ENCODE results near the gene CWH43.
"Not testable (repeated sequence)": the region's sequence is repeated elsewhere in the genome, so short reads cannot be mapped to it uniquely, and the experiment has no call there.

Gene CWH43

GRCh38 chr4:48985976-48986653, at the start of gene CWH43:
Gene CWH43, plus strand, starts transcription at chr4:48986275. Its CDS starts 155 bp downstream, at chr4:48986430.
- Mint-ChIP-seq H3K4me3 (no peak within 1 kb of the TSS), H3K27me3 (peaks cover 49% of the 10 kb centered on the region), H3K27ac (no peak within 1 kb of the TSS), H3K9me3 (no peaks in the 10 kb centered on the region), H3K36me3 (no peaks in the 10 kb centered on the region), H3K4me1 (no peaks in the 10 kb centered on the region)
- CTCF ChIA-PET, result interaction anchor here (0.7 kb wide), 1 partner anchor 671 kb away, joined by 3 read pairs; no protein-coding TSS in a partner anchor
- DNase-seq, result no peak

GRCh38 chr4:48937033-48937432, 49.0 kb upstream of the CWH43 start:
- CTCF ChIA-PET, result interaction anchor here (0.9 kb wide), 1 partner anchor 7 kb away, joined by 3 read pairs; no protein-coding TSS in a partner anchor
- H3K9me3 Mint-ChIP-seq, result peaks cover 2% of the 10 kb centered on the region
- H3K27me3 Mint-ChIP-seq, result peaks cover 6% of the 10 kb centered on the region
- H3K27ac Mint-ChIP-seq, result no peak overlapping the region
- no peaks in the 10 kb centered on the region for H3K36me3 Mint-ChIP-seq
- no peaks in the 10 kb centered on the region for H3K4me1 Mint-ChIP-seq
- no peak for DNase-seq
- H3K4me3 Mint-ChIP-seq, result no peak overlapping the region

GRCh38 chr4:48938831-48939230, 47.2 kb upstream of the CWH43 start:
- Mint-ChIP-seq H3K4me3 (no peak overlapping the region), H3K27me3 (peaks cover 14% of the 10 kb centered on the region), H3K27ac (no peak overlapping the region), H3K36me3 (no peaks in the 10 kb centered on the region), H3K9me3 (peaks cover 2% of the 10 kb centered on the region), H3K4me1 (no peaks in the 10 kb centered on the region)
- CTCF ChIA-PET, result no interaction called here
- no peak for DNase-seq

- CTCF ChIA-PET, result no interaction called here
- Mint-ChIP-seq H3K4me3 (no peak overlapping the region), H3K27me3 (peaks cover 14% of the 10 kb centered on the region), H3K4me1 (peaks cover 8% of the 10 kb centered on the region), H3K27ac (no peak overlapping the region), H3K36me3 (no peaks in the 10 kb centered on the region), H3K9me3 (peaks cover 2% of the 10 kb centered on the region)
- no peak for DNase-seq
Observed at GRCh38 chr4:48939785-48940184, 46.3 kb upstream of the CWH43 start.

- no peaks in the 10 kb centered on the region for H3K36me3 Mint-ChIP-seq
- DNase-seq, result no peak
- no peak overlapping the region for H3K27ac Mint-ChIP-seq
- H3K4me3 Mint-ChIP-seq, result no peak overlapping the region
- CTCF ChIA-PET, result interaction anchor here (0.8 to 2.3 kb wide), 4 partner anchors 12 to 365 kb away, joined by 3 to 6 read pairs (median 4); no protein-coding TSS in a partner anchor
- no peaks in the 10 kb centered on the region for H3K9me3 Mint-ChIP-seq
- H3K4me1 Mint-ChIP-seq, result peaks cover 12% of the 10 kb centered on the region
- peaks cover 14% of the 10 kb centered on the region for H3K27me3 Mint-ChIP-seq
Observed at GRCh38 chr4:48943387-48943786, 42.7 kb upstream of the CWH43 start.

GRCh38 chr4:48944252-48944651, 41.8 kb upstream of the CWH43 start:
- Mint-ChIP-seq H3K4me1 (peaks cover 12% of the 10 kb centered on the region), H3K27ac (peak overlapping the region; percentile 33), H3K27me3 (peaks cover 14% of the 10 kb centered on the region), H3K36me3 (no peaks in the 10 kb centered on the region), H3K9me3 (no peaks in the 10 kb centered on the region), H3K4me3 (no peak overlapping the region)
- CTCF ChIA-PET, result interaction anchor here (0.8 to 2.3 kb wide), 11 partner anchors 8 to 366 kb away, joined by 3 to 7 read pairs (median 4); partner anchors contain the start of gene FRYL
- DNase-seq, result no peak

GRCh38 chr4:48944756-48945241, 41.3 kb upstream of the CWH43 start:
- peaks cover 12% of the 10 kb centered on the region for H3K4me1 Mint-ChIP-seq
- H3K4me3 Mint-ChIP-seq, result no peak overlapping the region
- peak; percentile 68 for DNase-seq

GRCh38 chr4:48945981-48946380, 40.1 kb upstream of the CWH43 start:
- no peak for DNase-seq
- Mint-ChIP-seq H3K36me3 (no peaks in the 10 kb centered on the region), H3K27ac (no peak overlapping the region), H3K9me3 (no peaks in the 10 kb centered on the region), H3K4me3 (no peak overlapping the region), H3K4me1 (peaks cover 12% of the 10 kb centered on the region), H3K27me3 (peaks cover 14% of the 10 kb centered on the region)
- CTCF ChIA-PET, result interaction anchor here (2.0 kb wide), 1 partner anchor 12 kb away, joined by 4 read pairs; no protein-coding TSS in a partner anchor

More at GRCh38 chr4:48944756-48945241, 41.3 kb upstream of the CWH43 start:
- Mint-ChIP-seq H3K36me3 (no peaks in the 10 kb centered on the region), H3K27ac (no peak overlapping the region), H3K9me3 (no peaks in the 10 kb centered on the region), H3K27me3 (peaks cover 14% of the 10 kb centered on the region)
- CTCF ChIA-PET, result interaction anchor here (0.6 to 2.3 kb wide), 18 partner anchors 8 to 546 kb away, joined by 3 to 7 read pairs (median 4); partner anchors contain the start of genes FRYL and OCIAD2

- no peak for DNase-seq
- Mint-ChIP-seq H3K27me3 (peaks cover 5% of the 10 kb centered on the region), H3K36me3 (no peaks in the 10 kb centered on the region), H3K4me3 (no peak overlapping the region), H3K9me3 (no peaks in the 10 kb centered on the region), H3K4me1 (peaks cover 12% of the 10 kb centered on the region), H3K27ac (no peak overlapping the region)
- CTCF ChIA-PET, result interaction anchor here (2.0 kb wide), 1 partner anchor 11 kb away, joined by 4 read pairs; no protein-coding TSS in a partner anchor
Observed at GRCh38 chr4:48947731-48948130, 38.3 kb upstream of the CWH43 start.

- no peaks in the 10 kb centered on the region for H3K36me3 Mint-ChIP-seq
- CTCF ChIA-PET, result no interaction called here
- H3K27ac Mint-ChIP-seq, result no peak overlapping the region
- H3K9me3 Mint-ChIP-seq, result no peaks in the 10 kb centered on the region
- peaks cover 10% of the 10 kb centered on the region for H3K4me1 Mint-ChIP-seq
- no peak overlapping the region for H3K4me3 Mint-ChIP-seq
- no peaks in the 10 kb centered on the region for H3K27me3 Mint-ChIP-seq
- no peak for DNase-seq
Observed at GRCh38 chr4:48949086-48949485, 37.0 kb upstream of the CWH43 start.

GRCh38 chr4:48949518-48950219, 36.4 kb upstream of the CWH43 start:
- no peak overlapping the region for H3K4me3 Mint-ChIP-seq
- H3K36me3 Mint-ChIP-seq, result no peaks in the 10 kb centered on the region
- H3K27ac Mint-ChIP-seq, result no peak overlapping the region
- H3K4me1 Mint-ChIP-seq, result peaks cover 4% of the 10 kb centered on the region
- CTCF ChIA-PET, result no interaction called here
- H3K9me3 Mint-ChIP-seq, result no peaks in the 10 kb centered on the region
- no peaks in the 10 kb centered on the region for H3K27me3 Mint-ChIP-seq
- no peak for DNase-seq

- Mint-ChIP-seq H3K4me3 (no peak overlapping the region), H3K36me3 (no peaks in the 10 kb centered on the region), H3K9me3 (no peaks in the 10 kb centered on the region), H3K4me1 (no peaks in the 10 kb centered on the region), H3K27me3 (peaks cover 2% of the 10 kb centered on the region), H3K27ac (no peak overlapping the region)
- CTCF ChIA-PET, result interaction anchor here (0.5 kb wide), 1 partner anchor 376 kb away, joined by 3 read pairs; no protein-coding TSS in a partner anchor
- DNase-seq, result no peak
Observed at GRCh38 chr4:48954314-48954713, 31.8 kb upstream of the CWH43 start.

- not testable (repeated sequence) for H3K36me3 Mint-ChIP-seq, H3K27ac Mint-ChIP-seq, H3K9me3 Mint-ChIP-seq, H3K4me3 Mint-ChIP-seq, H3K4me1 Mint-ChIP-seq, DNase-seq, H3K27me3 Mint-ChIP-seq
- CTCF ChIA-PET, result interaction anchor here (1.0 kb wide), 1 partner anchor 13 kb away, joined by 3 read pairs; no protein-coding TSS in a partner anchor
Observed at GRCh38 chr4:48957366-48957765, 28.7 kb upstream of the CWH43 start.

GRCh38 chr4:48958582-48958981, 27.5 kb upstream of the CWH43 start:
- no peak for DNase-seq
- H3K27me3 Mint-ChIP-seq, result peaks cover 3% of the 10 kb centered on the region
- no peaks in the 10 kb centered on the region for H3K9me3 Mint-ChIP-seq
- H3K4me1 Mint-ChIP-seq, result no peaks in the 10 kb centered on the region
- no peaks in the 10 kb centered on the region for H3K36me3 Mint-ChIP-seq
- no peak overlapping the region for H3K27ac Mint-ChIP-seq
- no peak overlapping the region for H3K4me3 Mint-ChIP-seq
- CTCF ChIA-PET, result interaction anchor here (1.2 to 2.2 kb wide), 3 partner anchors 12 to 401 kb away, joined by 3 to 7 read pairs (median 4); no protein-coding TSS in a partner anchor

Measured in activated naive CD4-positive, alpha-beta T cell treated with anti-CD3 and anti-CD28 coated beads, Interleukin-2, amount 10 ng/mL, durations not matched to agents 7 days and 5 days (primary cell).